ENCODE data around the gene SLC8A3.

GRCh38 chr14:70002589-70003346, 186.0 kb downstream of the SLC8A3 start:
- TF ChIP-seq CTCF (IDR thresholded peaks at IDR 0.05): no peak
- TF ChIP-seq POLR2A (IDR thresholded peaks at IDR 0.05): no peak
- TF ChIP-seq POLR2AphosphoS5 (IDR thresholded peaks at IDR 0.05; ENCODE audit: insufficient read depth in 1 of 2, low read depth in 1 of 2): no peak
